ENCODE measurements around the gene EBP. TPM values are rescaled to one million over a fixed set of nuclear protein-coding genes. Genes with fewer than 3 reads are reported as not detected.
"Not testable (repeated sequence)": the region's sequence is repeated elsewhere in the genome, so short reads cannot be mapped to it uniquely, and the experiment has no call there.

The EBP gene
- total RNA-seq, 1 experiment from 2014 or later: 61.7 TPM

DNA sequence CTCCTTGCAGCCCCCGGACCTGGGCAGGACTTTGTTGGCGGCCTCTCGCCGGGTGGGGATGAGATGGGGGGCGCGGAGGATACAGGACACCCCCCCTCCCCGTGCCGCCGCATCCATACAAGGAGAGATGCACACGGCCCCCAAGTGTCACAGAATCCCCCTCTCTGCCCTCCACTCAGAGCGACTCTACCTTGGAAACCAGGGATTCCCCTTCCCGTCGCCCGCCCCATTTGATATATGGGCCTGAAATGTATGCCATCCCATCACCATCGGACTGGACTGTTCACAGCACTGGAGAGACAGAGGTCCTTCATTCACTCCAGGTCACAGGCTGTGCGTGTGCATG is 12.4 kb upstream of the EBP start:
- DNase-seq: no peak
- Histone ChIP-seq H3K4me1 (no peaks in the 10 kb centered on the region), H3K4me3 (peak overlapping the region; percentile 74), H3K36me3 (no peaks in the 10 kb centered on the region), H3K27ac (no peak overlapping the region; the same call in 1 of the 2 replicates), H3K9me3 (replicated peaks) (no peaks in the 10 kb centered on the region), H3K27me3 (no peaks in the 10 kb centered on the region)

GRCh38 chrX:48509619-48510018 is 12.0 kb upstream of the EBP start:
- no peaks in the 10 kb centered on the region for H3K36me3 ChIP-seq
- H3K9me3 ChIP-seq (replicated peaks): no peaks in the 10 kb centered on the region
- no peaks in the 10 kb centered on the region for H3K4me1 ChIP-seq
- no peaks in the 10 kb centered on the region for H3K27me3 ChIP-seq
- no peak for DNase-seq
- peak overlapping the region; percentile 74 for H3K4me3 ChIP-seq
- no peak overlapping the region for H3K27ac ChIP-seq

DNA sequence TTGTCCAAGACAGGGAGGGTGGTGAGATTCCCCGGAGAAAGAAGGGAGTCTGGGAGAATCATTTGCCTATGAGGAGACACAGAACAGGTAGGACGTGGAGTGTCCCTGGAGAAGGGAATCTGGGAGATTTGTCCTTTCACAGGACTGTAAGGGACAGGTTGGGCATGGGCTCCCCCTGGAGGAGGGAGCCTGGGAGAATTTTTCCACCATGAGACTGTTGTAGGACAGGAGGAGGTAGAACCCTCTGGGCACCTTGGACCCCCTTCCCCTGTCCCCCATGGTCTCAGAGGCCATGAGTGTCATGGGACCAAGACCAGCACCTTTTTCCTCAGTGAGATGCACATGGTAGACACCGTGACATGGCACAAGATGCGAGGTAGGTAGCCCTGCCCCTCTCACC is 10.0 kb upstream of the EBP start:
- H3K27ac ChIP-seq: no peak overlapping the region
- no peak overlapping the region for H3K4me3 ChIP-seq
- peak in 1 of 2 experiments; percentile 21 for DNase-seq
- no peaks in the 10 kb centered on the region for H3K4me1 ChIP-seq
- no peaks in the 10 kb centered on the region for H3K27me3 ChIP-seq
- no peaks in the 10 kb centered on the region for H3K9me3 ChIP-seq (replicated peaks)
- H3K36me3 ChIP-seq: no peaks in the 10 kb centered on the region

GRCh38 chrX:48512371-48512935 is 9.2 kb upstream of the EBP start:
- no peak for DNase-seq
- Histone ChIP-seq H3K27me3 (no peaks in the 10 kb centered on the region), H3K4me1 (no peaks in the 10 kb centered on the region), H3K27ac (no peak overlapping the region), H3K9me3 (replicated peaks) (no peaks in the 10 kb centered on the region), H3K36me3 (no peaks in the 10 kb centered on the region), H3K4me3 (no peak overlapping the region)

- H3K9me3 ChIP-seq (replicated peaks): no peaks in the 10 kb centered on the region
Measured at GRCh38 chrX:48513670-48514069, 7.9 kb upstream of the EBP start.

DNA sequence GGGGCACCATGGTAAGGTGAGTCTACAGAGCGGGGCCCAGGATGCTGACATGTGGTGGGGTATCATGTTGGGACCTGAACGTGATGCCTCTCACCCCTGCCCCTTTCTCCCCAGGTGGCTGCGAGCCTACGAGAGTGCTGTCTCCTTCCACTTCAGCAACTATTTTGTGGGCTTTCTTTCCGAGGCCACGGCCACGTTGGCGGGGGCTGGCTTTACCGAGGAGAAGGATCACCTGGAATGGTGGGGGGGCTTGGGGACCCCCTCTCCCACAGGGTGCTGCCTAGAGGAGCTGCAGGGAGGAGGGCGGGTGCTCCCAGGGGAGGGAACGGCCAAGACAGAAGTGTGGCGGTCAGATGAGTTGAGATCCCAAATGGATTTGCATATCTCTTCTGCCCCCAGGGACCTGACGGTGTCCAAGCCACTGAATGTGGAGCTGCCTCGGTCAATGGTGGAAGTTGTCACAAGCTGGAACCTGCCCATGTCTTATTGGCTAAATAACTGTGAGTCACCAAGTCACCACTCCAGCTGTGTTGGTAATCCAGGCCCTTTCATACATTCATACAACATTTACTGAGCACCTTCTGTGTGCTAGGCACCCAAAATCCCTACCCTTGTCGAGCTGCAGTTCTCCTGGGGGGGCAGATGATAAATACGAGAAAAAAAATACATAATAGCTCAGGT is 7.3 kb upstream of the EBP start:
- Histone ChIP-seq H3K27ac (no peak overlapping the region), H3K9me3 (replicated peaks) (no peaks in the 10 kb centered on the region), H3K4me3 (no peak overlapping the region), H3K36me3 (no peaks in the 10 kb centered on the region), H3K4me1 (no peaks in the 10 kb centered on the region), H3K27me3 (no peaks in the 10 kb centered on the region)
- DNase-seq: no peak

More at GRCh38 chrX:48513670-48514069, 7.9 kb upstream of the EBP start:
- no peaks in the 10 kb centered on the region for H3K27me3 ChIP-seq
- H3K4me1 ChIP-seq: no peaks in the 10 kb centered on the region
- H3K27ac ChIP-seq: no peak overlapping the region
- H3K4me3 ChIP-seq: no peak overlapping the region
- no peak for DNase-seq
- no peaks in the 10 kb centered on the region for H3K36me3 ChIP-seq

DNA sequence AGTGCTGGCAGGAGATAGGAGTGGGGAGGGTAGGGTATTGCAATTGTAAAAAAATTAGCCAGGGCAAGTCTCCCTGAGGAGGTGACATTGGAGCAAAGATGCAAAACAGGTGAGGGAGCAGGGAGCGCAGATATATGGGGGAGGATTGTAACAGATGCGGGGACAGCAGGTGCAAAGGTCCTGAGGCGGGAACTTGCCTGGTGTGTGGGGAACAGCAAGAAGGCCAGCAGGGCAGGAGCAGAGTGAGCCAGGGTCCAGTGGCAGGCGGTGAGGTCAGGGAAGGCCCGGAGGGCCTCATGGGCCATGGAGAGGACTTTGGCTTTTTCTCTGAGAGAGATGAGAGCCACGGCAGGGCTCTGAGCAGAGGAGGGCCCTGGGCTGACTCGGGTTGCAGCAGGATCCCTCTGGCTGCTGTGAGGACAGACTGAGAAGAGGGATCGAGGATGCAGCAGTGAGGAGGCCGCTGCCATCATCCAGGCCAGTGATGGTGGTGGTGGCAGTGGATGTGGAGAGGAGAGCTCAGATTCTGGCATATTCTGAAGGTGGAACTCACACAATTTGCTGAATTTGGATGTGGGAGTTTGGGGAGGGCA is 6.6 kb upstream of the EBP start:
- no peaks in the 10 kb centered on the region for H3K27me3 ChIP-seq
- H3K36me3 ChIP-seq: no peaks in the 10 kb centered on the region
- no peak for DNase-seq

GRCh38 chrX:48515842-48516241 is 5.8 kb upstream of the EBP start:
- H3K4me3 ChIP-seq: no peak overlapping the region
- no peaks in the 10 kb centered on the region for H3K9me3 ChIP-seq (replicated peaks)
- no peak for DNase-seq
- H3K36me3 ChIP-seq: no peaks in the 10 kb centered on the region
- H3K27ac ChIP-seq: no peak overlapping the region
- H3K4me1 ChIP-seq: no peaks in the 10 kb centered on the region
- no peaks in the 10 kb centered on the region for H3K27me3 ChIP-seq

More for the DNA sequence above, 6.6 kb upstream of the EBP start:
- no peak overlapping the region for H3K27ac ChIP-seq
- no peaks in the 10 kb centered on the region for H3K9me3 ChIP-seq (replicated peaks)
- H3K4me1 ChIP-seq: no peaks in the 10 kb centered on the region
- H3K4me3 ChIP-seq: no peak overlapping the region

DNA sequence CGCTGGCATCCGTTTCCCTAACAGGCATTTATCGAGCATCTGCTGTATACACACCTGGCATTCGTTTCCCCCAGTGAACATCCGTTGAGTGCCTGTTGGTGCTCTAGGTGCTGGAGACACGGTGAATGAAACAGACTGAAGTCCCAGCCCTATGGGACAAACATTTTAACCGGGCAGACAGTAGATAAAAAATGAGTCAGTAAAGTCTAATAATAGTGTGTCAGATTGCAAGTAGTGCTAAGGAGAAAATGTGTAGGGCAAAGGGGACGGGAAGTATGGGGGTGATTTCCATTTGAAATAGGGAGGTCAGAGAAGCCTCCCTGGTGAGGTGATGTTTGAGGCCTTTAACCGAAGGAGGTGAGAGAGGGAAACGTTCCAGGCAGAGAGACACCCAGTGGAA is 5.3 kb upstream of the EBP start:
- Histone ChIP-seq H3K27me3 (no peaks in the 10 kb centered on the region), H3K4me3 (no peak overlapping the region), H3K27ac (no peak overlapping the region), H3K36me3 (no peaks in the 10 kb centered on the region), H3K4me1 (no peaks in the 10 kb centered on the region), H3K9me3 (replicated peaks) (no peaks in the 10 kb centered on the region)
- DNase-seq: no peak

- Histone ChIP-seq H3K4me1 (no peaks in the 10 kb centered on the region), H3K27ac (no peak overlapping the region), H3K36me3 (no peaks in the 10 kb centered on the region), H3K4me3 (no peak overlapping the region), H3K27me3 (no peaks in the 10 kb centered on the region), H3K9me3 (replicated peaks) (no peaks in the 10 kb centered on the region)
- DNase-seq: no peak
Measured at GRCh38 chrX:48516987-48517386, 4.6 kb upstream of the EBP start.

DNA sequence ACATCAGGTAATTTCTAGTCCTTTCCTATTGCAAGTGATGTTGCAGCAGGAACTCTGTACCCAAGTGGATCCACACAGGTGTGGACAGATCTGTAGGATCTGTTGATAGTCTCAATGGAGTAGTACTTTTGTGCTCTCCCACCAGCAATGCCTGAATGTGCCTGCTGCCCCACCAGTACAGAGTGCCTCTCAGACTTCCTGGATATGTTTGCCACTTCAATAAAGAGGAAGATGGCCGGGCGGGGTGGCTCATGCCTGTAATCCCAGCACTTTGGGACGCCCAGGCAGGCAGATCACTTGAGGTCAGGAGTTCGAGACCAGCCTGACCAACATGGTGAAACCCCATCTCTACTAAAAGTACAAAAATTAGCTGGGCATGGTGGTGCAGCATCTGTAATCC is 2.1 kb upstream of the EBP start:
- not testable (repeated sequence) for H3K27me3 ChIP-seq; H3K9me3 ChIP-seq (replicated peaks); H3K27ac ChIP-seq; H3K36me3 ChIP-seq; H3K4me1 ChIP-seq; H3K4me3 ChIP-seq; DNase-seq

GRCh38 chrX:48520455-48520854 is 1.2 kb upstream of the EBP start:
- no peaks in the 10 kb centered on the region for H3K9me3 ChIP-seq (replicated peaks)
- no peaks in the 10 kb centered on the region for H3K4me1 ChIP-seq
- no peaks in the 10 kb centered on the region for H3K36me3 ChIP-seq
- no peak for DNase-seq
- H3K4me3 ChIP-seq: no peak overlapping the region
- no peak overlapping the region; the same call in 1 of the 2 replicates for H3K27ac ChIP-seq
- H3K27me3 ChIP-seq: no peaks in the 10 kb centered on the region

- peak overlapping the region; percentile 83 for H3K4me3 ChIP-seq
- no peaks in the 10 kb centered on the region for H3K4me1 ChIP-seq
- H3K9me3 ChIP-seq (replicated peaks): no peaks in the 10 kb centered on the region
- peak overlapping the region; percentile 91 for H3K27ac ChIP-seq
- no peaks in the 10 kb centered on the region for H3K36me3 ChIP-seq
- H3K27me3 ChIP-seq: no peaks in the 10 kb centered on the region
- DNase-seq: peak; percentile 42 to 70
Measured at GRCh38 chrX:48520976-48521352, 644 bp upstream of the EBP start.

- Histone ChIP-seq H3K9me3 (replicated peaks) (no peaks in the 10 kb centered on the region), H3K27ac (peak overlapping the region; percentile 91; the same call in 1 of the 2 replicates), H3K36me3 (no peaks in the 10 kb centered on the region), H3K4me3 (peak overlapping the region; percentile 83), H3K4me1 (no peaks in the 10 kb centered on the region), H3K27me3 (no peaks in the 10 kb centered on the region)
- DNase-seq: no peak
Measured at GRCh38 chrX:48522291-48522690, 683 bp downstream of the EBP start.

GRCh38 chrX:48523682-48524081 is 2.1 kb downstream of the EBP start:
- DNase-seq: no peak
- H3K27ac ChIP-seq: no peak overlapping the region
- H3K27me3 ChIP-seq: no peaks in the 10 kb centered on the region
- H3K36me3 ChIP-seq: no peaks in the 10 kb centered on the region; the same call in 1 of the 2 replicates
- H3K4me1 ChIP-seq: no peaks in the 10 kb centered on the region
- no peak overlapping the region for H3K4me3 ChIP-seq
- no peaks in the 10 kb centered on the region for H3K9me3 ChIP-seq (replicated peaks)

GRCh38 chrX:48525853-48526252 is 4.2 kb downstream of the EBP start:
- H3K27ac ChIP-seq; H3K9me3 ChIP-seq (replicated peaks); H3K27me3 ChIP-seq; H3K4me3 ChIP-seq; H3K36me3 ChIP-seq; DNase-seq; H3K4me1 ChIP-seq: not testable (repeated sequence)
